Lower leg skin (tissue), 4 donors: ENCODE data around the gene FGF7. TPM values are rescaled to one million over a fixed set of nuclear protein-coding genes. Genes with fewer than 3 reads are reported as not detected.

ENCODE experiments used
- DNase-seq, 2 donors: peaks; one replicate each; pipeline ENCODE4 v3.0.0-alpha.2; 2019; ENCODE audit warnings: low spot score in 2 of 2
- H3K4me3 ChIP-seq: fragments of 200-600 bp; sonication (generic); 2 replicates; pipeline ENCODE4 v1.5.1; 2017; ENCODE audit warnings: mild to moderate bottlenecking, low read depth; ENCODE audit not compliant: poor library complexity, severe bottlenecking
- POLR2A ChIP-seq, 2 donors: fragments of 450-650 bp; IDR thresholded peaks; one replicate each; pipeline ENCODE4 v1.6.1; 2016 to 2017; ENCODE audit warnings: antibody characterized with exemption in 2 of 2, mild to moderate bottlenecking in 1 of 2, moderate library complexity in 1 of 2
- WGBS, 2 donors: methylation state at CpG; one replicate each; pipeline ENCODE4 v1.1.5; 2018; 5-methylcytosine and 5-hydroxymethylcytosine counted together
- intact Hi-C: fragments of 100-400 bp; cut with DNase I; formaldehyde crosslinking; loops from one replicate; pipeline ENCODE4 v1.15.0; 2023; ENCODE audit warnings: low total_unique reads
- total RNA-seq, 4 donors: library from RNA; depleted of rRNA; stranded (reverse); fragments of >200 nt; gene quantifications; one replicate each; pipeline ENCODE4 v1.1.0, GENCODE V29; 2016
- TF ChIP-seq, protein P1 (sequence below), 3 donors: fragments of 450-650 bp; IDR thresholded peaks; one replicate each; pipeline ENCODE4 v1.5.1; 2016; ENCODE audit warnings: antibody characterized with exemption in 3 of 3, mild to moderate bottlenecking in 3 of 3, moderate library complexity in 2 of 3

The FGF7 gene
- total RNA-seq, 4 donors from 2014 or later: 7.3 to 35.6 (median 12.7) TPM

DNA sequence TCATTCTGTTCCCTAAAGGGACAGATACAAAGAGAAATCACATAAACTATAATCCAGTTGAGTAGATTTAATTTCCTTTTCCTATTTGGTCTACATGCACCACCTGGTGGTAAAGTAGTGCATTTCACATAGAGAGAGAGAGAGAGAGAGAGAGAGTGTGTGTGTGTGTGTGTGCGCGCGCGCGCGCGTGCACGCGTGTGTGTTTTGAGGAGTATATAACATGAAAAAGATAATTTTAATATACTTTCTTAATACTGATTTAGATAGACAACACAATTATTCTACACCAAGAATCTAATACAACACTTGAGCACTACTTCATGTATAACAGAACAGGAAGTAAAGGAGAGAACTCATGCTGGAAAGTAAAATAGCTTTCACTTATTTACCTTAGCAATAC is 1.1 kb upstream of the FGF7 start:
- WGBS, 2 donors: 10 to 12% methylated on average over 9 of the region's 9 CpGs
- no peak overlapping the region for H3K4me3 ChIP-seq
- DNase-seq: peak; percentile 27 to 86
- intact Hi-C loops: loop anchor here (10.0 kb wide), 1 partner anchor 187 kb away; no protein-coding TSS in a partner anchor
- TF ChIP-seq POLR2A (IDR thresholded peaks at IDR 0.05): no peak
- TF ChIP-seq, protein P1, sequence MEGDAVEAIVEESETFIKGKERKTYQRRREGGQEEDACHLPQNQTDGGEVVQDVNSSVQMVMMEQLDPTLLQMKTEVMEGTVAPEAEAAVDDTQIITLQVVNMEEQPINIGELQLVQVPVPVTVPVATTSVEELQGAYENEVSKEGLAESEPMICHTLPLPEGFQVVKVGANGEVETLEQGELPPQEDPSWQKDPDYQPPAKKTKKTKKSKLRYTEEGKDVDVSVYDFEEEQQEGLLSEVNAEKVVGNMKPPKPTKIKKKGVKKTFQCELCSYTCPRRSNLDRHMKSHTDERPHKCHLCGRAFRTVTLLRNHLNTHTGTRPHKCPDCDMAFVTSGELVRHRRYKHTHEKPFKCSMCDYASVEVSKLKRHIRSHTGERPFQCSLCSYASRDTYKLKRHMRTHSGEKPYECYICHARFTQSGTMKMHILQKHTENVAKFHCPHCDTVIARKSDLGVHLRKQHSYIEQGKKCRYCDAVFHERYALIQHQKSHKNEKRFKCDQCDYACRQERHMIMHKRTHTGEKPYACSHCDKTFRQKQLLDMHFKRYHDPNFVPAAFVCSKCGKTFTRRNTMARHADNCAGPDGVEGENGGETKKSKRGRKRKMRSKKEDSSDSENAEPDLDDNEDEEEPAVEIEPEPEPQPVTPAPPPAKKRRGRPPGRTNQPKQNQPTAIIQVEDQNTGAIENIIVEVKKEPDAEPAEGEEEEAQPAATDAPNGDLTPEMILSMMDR (IDR thresholded peaks at IDR 0.05): peak in 2 of 3 donors; percentile 27 to 91

DNA sequence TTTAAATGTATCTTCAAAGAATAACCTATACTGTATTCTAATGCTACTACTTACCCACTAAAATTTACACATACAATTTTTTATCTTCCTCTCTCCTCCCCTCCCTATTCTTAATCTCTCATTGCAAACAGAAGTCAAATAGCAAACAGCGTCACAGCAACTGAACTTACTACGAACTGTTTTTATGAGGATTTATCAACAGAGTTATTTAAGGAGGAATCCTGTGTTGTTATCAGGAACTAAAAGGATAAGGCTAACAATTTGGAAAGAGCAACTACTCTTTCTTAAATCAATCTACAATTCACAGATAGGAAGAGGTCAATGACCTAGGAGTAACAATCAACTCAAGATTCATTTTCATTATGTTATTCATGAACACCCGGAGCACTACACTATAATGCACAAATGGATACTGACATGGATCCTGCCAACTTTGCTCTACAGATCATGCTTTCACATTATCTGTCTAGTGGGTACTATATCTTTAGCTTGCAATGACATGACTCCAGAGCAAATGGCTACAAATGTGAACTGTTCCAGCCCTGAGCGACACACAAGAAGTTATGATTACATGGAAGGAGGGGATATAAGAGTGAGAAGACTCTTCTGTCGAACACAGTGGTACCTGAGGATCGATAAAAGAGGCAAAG is 984 bp downstream of the FGF7 start:
- 43 to 54% methylated on average over 6 of the region's 6 CpGs for WGBS, 2 donors
- intact Hi-C loops: loop anchor here (10.0 kb wide), 1 partner anchor 189 kb away; no protein-coding TSS in a partner anchor
- no peak for DNase-seq

DNA sequence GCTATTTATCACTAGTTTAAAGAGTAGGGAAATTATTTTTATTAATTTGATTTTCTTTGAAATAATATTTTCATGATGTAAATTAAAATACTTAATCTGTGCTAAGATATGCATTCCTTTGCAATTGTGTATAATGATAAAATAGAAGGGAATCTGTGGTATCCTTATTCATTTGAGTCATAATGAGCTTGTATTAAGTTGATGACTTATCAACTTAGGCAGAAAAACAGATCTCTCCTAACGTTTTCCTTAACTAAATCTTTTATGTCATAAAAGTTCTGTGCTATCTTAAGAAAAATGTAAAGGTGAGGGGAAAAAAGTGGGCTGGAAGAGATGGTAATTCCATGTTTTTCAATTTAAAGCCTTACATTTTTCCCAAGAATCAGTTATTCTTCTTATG is 1.9 kb downstream of the FGF7 start:
- no peak overlapping the region for H3K4me3 ChIP-seq
- WGBS, 2 donors: 15 to 29% methylated on average over 1 of the region's 1 CpG
- no peak for DNase-seq
- TF ChIP-seq, protein P1 (IDR thresholded peaks at IDR 0.05): no peak
- no peak for TF ChIP-seq POLR2A (IDR thresholded peaks at IDR 0.05)
- intact Hi-C loops: loop anchor here (10.0 kb wide), 1 partner anchor 190 kb away; no protein-coding TSS in a partner anchor

More for the DNA sequence above, 984 bp downstream of the FGF7 start:
- no peak for TF ChIP-seq POLR2A (IDR thresholded peaks at IDR 0.05)
- H3K4me3 ChIP-seq: peak overlapping the region; percentile 23

DNA sequence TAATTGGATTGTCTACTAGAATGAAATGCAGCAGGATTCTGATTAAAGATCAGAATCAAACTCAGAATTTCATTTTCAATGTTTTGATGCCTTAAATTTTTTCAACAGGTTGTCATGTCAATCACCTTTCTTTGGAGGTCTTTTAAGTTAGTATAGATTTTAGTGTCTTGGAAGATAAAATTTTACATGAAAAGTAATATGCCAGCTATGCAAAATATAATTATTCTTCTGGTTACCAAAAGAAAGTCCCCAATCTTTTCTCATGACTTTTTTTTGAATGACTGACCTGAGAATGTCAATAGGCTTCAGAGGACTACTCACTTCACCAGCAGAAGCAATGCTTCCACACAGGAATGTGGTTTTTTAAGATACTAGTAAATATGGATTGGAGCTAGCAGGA is 4.3 kb downstream of the FGF7 start:
- no peak for DNase-seq
- intact Hi-C loops: loop anchor here (10.0 kb wide), 1 partner anchor 193 kb away; no protein-coding TSS in a partner anchor
- TF ChIP-seq, protein P1 (IDR thresholded peaks at IDR 0.05): no peak
- TF ChIP-seq POLR2A (IDR thresholded peaks at IDR 0.05): no peak
- H3K4me3 ChIP-seq: no peak overlapping the region

DNA sequence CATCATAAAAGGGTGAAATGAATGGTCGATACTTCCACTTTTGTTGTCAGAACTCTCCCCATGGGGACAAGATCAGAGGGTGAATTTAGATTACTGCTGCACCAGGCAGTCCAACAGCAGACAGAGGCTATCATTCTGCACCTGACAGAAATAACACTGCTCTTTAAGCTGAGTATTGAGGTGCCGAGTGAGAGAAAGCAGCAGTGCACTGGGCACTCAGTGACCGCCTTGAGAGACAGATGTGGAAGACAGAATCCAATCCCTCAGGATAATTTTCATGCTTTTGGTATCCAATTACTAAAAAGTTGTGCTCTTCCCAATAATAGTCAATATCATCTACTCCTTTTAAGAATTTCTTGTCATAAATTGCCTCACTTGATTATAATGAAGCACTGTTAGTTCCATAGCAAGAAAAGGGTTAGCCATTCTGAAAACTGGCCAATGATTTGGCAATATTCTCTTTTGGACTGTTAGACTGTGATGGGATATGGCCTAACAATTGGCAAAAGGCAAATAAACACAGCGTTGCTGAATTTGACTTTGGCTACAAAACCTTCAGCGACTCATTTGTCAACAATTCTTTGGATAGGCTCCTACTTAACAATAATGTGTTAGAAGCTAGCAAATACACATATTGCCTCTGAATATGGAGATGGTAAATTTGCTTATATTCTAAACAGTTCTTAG is 5.5 kb downstream of the FGF7 start:
- intact Hi-C loops: loop anchor here (10.0 kb wide), 1 partner anchor 194 kb away; no protein-coding TSS in a partner anchor
- peak in 1 of 2 donors; percentile 37 for DNase-seq
- TF ChIP-seq POLR2A (IDR thresholded peaks at IDR 0.05): no peak
- TF ChIP-seq, protein P1 (IDR thresholded peaks at IDR 0.05): no peak
- 60 to 62% methylated on average over 5 of the region's 5 CpGs for WGBS, 2 donors
- no peak overlapping the region for H3K4me3 ChIP-seq

DNA sequence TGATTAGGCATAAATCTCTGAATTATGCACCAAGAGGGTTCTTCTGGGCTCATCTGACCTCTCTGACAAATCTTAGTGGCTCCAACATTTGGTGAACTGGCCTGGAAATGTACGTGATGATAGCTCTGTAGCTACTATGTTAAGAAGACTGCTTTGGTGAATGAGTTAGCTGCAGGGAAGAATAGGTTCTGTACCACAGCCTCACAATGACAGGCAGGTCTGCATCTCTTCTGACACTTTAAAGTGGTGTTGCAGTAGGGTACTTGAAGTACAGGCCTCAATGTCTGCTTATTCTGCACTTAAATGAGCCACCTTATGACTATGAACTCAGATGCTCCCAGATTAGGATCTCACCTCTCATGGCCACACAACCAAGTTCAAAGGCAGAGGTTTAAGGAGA is 7.0 kb downstream of the FGF7 start:
- DNase-seq: no peak
- TF ChIP-seq POLR2A (IDR thresholded peaks at IDR 0.05): no peak
- TF ChIP-seq, protein P1 (IDR thresholded peaks at IDR 0.05): no peak
- WGBS, 2 donors: 77% methylated on average over 1 of the region's 1 CpG
- intact Hi-C loops: no loop called here
- no peak overlapping the region for H3K4me3 ChIP-seq
